HUDEP-2 (cell line): ENCODE measurements around the gene EML1.

Source experiments
- DNase-seq, 76 experiments: peaks; one replicate each; lab custom pipeline; 2025; ENCODE audit not compliant: unreplicated experiment in 76 of 76; lab: John Stamatoyannopoulos, UW

EML1 gene

DNA sequence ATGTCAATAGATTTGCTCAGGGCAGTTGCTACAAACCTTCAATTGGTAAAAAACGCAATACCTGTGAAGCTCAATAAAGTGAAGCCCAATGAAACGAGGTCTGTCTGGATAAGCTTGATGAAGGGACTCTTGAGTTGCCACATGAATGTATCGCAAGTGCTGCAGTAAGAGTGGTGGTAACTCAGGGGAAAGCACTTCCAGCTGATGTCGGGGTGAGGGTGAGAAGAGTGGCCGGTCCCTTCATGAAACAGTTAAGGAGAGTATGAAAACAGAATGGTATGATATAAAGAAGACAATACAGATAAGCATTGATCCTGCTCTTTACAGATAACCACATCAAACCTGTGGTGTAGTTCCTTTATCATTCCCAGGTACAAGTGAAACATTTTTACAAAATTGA, 188.6 kb downstream of the EML1 start:
- peak in 10 of 76 experiments; percentile 4 to 18 (median 8) for DNase-seq

DNA sequence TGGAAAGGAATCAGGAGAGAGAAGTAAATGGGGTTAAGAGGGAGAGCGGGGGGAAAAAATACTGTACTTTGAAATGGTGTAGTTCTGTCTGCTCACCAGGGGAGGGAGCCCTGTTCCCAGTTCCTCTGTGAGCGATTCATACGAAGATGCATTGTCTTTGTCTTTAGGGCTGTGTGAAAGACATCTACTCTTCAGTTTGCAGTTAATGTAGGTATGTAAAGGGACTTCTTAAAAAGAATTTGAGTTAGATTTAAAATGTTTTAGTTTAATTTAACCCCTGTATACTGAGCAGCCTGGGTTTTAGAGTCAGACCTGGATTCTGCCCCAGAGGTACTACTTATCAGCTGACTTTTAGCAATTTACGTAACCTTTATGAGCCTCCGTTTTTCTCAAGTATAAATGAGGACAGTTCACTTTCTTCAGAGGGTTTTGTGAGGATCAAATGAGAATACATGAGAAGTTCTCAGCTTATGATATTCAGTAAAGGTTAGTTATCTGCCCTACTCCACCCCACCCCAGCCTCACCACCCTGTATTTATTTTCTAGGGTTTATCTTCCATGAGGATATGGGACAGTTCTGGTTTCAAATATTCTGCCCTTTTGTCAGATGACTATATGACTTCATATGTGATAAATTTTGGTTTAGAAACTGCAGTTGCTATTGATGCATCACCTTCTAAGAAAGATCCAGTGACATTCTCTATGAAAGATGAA, 189.5 kb downstream of the EML1 start:
- DNase-seq = peak in 48 of 76 experiments; percentile 5 to 60 (median 34)

DNA sequence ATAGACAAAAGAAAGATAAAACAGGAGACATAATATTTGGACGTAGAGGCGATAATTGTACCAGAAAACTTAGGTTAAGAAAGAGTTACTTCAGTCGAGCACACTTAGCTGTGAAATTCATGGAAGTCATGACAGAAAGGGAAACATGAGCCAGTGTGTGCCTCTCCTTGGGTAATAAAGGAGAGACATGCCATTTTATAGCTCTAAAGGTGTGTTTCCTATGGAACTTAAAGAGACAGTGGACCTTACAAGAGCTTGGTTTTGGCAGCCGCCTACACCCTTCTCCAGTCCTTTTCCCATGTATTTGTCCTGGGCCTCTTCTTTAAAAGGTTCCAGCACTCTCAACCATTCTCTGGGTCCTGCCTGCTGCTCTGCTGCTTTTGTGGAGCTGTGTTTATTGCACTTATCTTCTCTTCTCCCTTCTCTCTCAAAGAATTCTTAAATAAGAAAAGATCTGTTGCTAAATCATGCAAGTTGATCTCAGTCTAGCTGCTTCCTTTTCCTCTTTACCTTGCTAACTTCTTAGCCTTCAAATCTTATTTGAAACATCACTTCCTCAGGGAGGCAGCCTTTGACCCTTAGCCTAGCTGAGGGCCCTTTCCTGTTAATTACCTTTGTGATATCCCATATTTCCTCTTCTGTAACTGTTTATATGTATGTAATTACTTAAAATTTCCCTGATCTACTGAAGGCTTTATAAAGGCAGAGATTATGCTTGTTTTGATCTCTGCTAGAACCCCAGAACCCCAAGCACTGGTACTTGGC, 190.2 kb downstream of the EML1 start:
- no peak for DNase-seq

DNA sequence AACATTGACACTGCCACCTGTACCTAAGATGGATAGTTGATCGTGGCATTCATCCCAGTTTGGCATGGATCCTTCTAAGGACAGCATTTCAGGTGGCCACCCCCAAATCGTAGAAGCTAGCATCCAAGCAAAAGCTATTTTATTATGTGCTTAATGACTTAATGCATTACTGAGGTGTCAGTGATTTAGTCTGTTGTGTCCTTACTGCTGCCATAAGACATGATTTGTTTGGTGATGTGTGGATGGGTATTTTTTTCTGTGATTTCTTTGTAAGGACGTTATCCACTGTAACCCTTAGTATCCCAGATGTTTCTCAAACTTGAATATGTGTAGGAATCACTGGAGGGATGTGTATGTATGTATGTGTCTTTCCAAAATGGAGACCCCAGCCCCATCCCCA, 190.8 kb downstream of the EML1 start:
- DNase-seq = no peak

DNA sequence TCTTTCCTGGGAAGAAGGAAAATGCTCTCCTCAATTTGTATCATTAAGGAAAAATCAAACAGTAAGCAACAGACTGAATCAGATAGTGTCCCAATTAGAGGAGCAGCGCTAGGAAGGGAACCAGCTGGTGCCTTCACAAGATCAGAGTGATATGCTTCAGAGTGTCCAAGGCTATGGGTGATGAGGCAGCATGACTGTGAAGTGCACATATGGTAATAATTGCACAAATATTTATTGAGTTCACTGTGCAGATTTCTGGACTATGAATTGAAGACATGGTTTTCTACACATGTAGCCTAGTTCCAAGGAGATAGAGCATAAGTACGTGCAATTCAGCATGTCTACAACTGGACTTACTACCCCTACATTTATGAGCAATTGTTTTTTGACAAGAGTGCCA, 193.2 kb downstream of the EML1 start:
- no peak for DNase-seq

DNA sequence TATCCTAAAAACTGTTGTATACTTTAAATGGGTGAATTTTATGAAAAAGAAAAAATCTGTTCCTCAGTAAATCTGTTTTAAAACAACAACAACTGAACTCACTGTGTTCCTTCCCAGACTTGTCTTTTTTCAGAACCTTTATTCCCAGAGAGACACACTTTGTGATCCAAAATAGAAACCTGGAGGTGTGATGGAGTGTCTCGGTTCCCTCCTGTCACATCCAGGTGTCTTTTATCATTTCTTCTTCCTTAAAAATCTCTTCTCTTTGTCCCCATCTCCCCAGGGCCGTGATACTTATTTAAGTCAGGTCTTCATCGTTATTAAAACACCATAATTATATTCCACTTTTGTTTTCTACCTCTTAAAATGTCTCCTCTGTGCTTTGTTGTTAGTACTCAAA, 195.8 kb downstream of the EML1 start:
- no peak for DNase-seq

DNA sequence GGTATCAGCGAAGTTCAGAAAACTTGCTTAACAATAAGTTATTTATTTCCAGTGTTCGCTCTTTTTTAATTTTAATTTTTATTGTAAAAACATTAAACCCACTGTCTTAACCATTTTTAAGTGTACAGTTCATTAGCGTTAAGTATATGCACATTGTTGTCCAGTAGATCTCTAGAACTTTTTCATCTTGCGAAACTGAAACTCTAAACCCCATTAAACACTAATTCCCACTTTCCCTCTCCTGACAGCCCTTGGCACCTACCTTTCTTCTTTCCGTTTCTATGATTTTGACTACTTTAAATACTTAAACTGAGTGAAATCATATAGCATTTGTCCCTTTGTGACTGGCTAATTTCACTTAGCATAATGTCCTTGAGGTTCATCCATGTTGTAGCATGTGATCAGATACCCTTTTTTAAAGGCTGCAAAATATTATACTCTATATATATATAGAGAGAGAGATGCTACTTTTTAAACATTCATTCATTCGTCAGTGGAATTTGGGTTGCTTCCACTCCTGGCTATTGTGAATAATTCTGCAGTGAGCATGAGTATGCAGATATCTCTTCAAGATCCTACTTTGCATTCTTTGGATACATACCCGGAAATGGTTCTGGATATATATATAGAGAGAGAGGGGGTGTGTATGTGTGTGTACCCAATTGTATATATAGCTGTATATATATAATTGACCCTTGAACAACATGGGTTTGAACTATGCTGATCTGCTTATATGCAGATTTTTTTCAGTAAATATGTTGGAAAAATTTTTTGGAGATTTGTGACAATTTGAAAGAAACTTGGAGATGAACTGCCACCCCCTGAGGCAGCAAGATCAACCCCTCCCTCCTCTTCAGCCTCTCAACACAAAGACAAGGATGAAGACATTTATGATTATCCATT, 197.3 kb downstream of the EML1 start:
- no peak for DNase-seq

DNA sequence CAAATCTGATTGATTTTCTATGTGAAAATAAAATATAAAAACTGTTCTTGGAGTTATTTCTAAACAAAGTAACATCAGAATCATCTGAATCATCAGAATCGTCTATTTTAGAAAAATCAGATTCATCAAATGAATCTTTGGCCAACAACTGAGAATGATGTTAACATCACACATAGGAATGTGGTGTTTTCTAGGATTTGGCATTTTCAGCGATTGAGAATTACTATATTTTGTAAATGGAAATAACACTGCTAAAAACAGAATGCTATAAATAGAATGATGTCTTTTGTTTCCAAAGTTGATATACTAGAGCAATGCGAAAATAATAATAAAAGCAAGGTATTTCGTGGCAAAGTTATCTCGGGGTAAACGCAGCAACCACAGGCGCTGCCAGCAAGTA, 198.1 kb downstream of the EML1 start:
- DNase-seq = no peak
